ENCODE results near the gene NUDT8. TPM values are rescaled to one million over a fixed set of nuclear protein-coding genes. Genes with fewer than 3 reads are reported as not detected.
"Not testable (repeated sequence)": the region's sequence is repeated elsewhere in the genome, so short reads cannot be mapped to it uniquely, and the experiment has no call there.

Gene NUDT8
- total and polyA plus RNA-seq, 7 donors, result 3.6 to 63.1 (median 10.9) TPM

GRCh38 chr11:67627812-67628624 is 1.7 kb downstream of the NUDT8 start:
- Histone ChIP-seq H3K27me3 (no peaks in the 10 kb centered on the region), H3K9me3 (no peaks in the 10 kb centered on the region), H3K4me1 (peaks cover 0 to 29% (median 19%) of the 10 kb centered on the region in 4 donors), H3K27ac (no peak overlapping the region), H3K4me3 (no peak overlapping the region), H3K36me3 (no peaks in the 10 kb centered on the region)
- intact Hi-C loops (cut with DNase I), result loop anchor here (2.0 kb wide), 1 partner anchor 43 kb away; no protein-coding TSS in a partner anchor
- TF ChIP-seq CTCF (IDR thresholded peaks at IDR 0.05) (no peak), EP300 (IDR thresholded peaks at IDR 0.05) (no peak), POLR2AphosphoS5 (IDR thresholded peaks at IDR 0.05) (no peak), POLR2A (IDR thresholded peaks at IDR 0.05) (no peak)
- DNase-seq, result peak; percentile 68
- 92% methylated on average over 15 of the region's 15 CpGs for WGBS, 2 donors

GRCh38 chr11:67627441-67627811 is 2.3 kb downstream of the NUDT8 start:
- no peaks in the 10 kb centered on the region for H3K9me3 ChIP-seq

GRCh38 chr11:67626970-67627369 is 2.8 kb downstream of the NUDT8 start:
- H3K27ac ChIP-seq, result no peak overlapping the region
- H3K9me3 ChIP-seq, result no peaks in the 10 kb centered on the region
- WGBS, 2 donors, result 93 to 95% methylated on average over 10 of the region's 10 CpGs
- intact Hi-C loops (cut with DNase I), result no loop called here
- no peaks in the 10 kb centered on the region for H3K27me3 ChIP-seq
- H3K4me3 ChIP-seq, result no peak overlapping the region
- no peak for TF ChIP-seq POLR2A (IDR thresholded peaks at IDR 0.05)
- TF ChIP-seq EP300 (IDR thresholded peaks at IDR 0.05), result no peak
- DNase-seq, result no peak
- no peaks in the 10 kb centered on the region for H3K36me3 ChIP-seq
- H3K4me1 ChIP-seq, result peaks cover 0 to 29% (median 19%) of the 10 kb centered on the region in 4 donors

More at GRCh38 chr11:67627441-67627811, 2.3 kb downstream of the NUDT8 start:
- Histone ChIP-seq H3K36me3 (no peaks in the 10 kb centered on the region), H3K4me1 (peaks cover 0 to 29% (median 19%) of the 10 kb centered on the region in 4 donors), H3K27me3 (no peaks in the 10 kb centered on the region), H3K27ac (no peak overlapping the region), H3K4me3 (no peak overlapping the region)
- TF ChIP-seq POLR2A (IDR thresholded peaks at IDR 0.05), result no peak
- no peak for TF ChIP-seq CTCF (IDR thresholded peaks at IDR 0.05)
- TF ChIP-seq EP300 (IDR thresholded peaks at IDR 0.05), result no peak
- TF ChIP-seq POLR2AphosphoS5 (IDR thresholded peaks at IDR 0.05), result no peak
- no peak for DNase-seq
- whole genome bisulfite sequencing, 2 donors, result 93 to 96% methylated on average over 6 of the region's 6 CpGs
- intact Hi-C loops (cut with DNase I), result no loop called here

- peaks cover 0 to 27% (median 19%) of the 10 kb centered on the region in 4 donors for H3K4me1 ChIP-seq
- H3K4me3 ChIP-seq; intact Hi-C loops (cut with DNase I); H3K36me3 ChIP-seq; H3K27ac ChIP-seq; H3K27me3 ChIP-seq; H3K9me3 ChIP-seq; DNase-seq: not testable (repeated sequence)
- WGBS, 2 donors, result 95 to 96% methylated on average over 10 of the region's 10 CpGs
These were observed 3.5 kb downstream of the NUDT8 start for GRCh38 chr11:67626131-67626833.

GRCh38 chr11:67623795-67624194 is 5.9 kb downstream of the NUDT8 start:
- intact Hi-C loops (cut with DNase I); H3K4me3 ChIP-seq; H3K27me3 ChIP-seq; H3K9me3 ChIP-seq; H3K4me1 ChIP-seq; DNase-seq; H3K36me3 ChIP-seq; H3K27ac ChIP-seq: not testable (repeated sequence)
- 89 to 94% methylated on average over 1 of the region's 1 CpG for WGBS, 2 donors

GRCh38 chr11:67622905-67623304 is 6.8 kb downstream of the NUDT8 start:
- H3K27me3 ChIP-seq; intact Hi-C loops (cut with DNase I); H3K4me1 ChIP-seq; H3K4me3 ChIP-seq; H3K36me3 ChIP-seq; DNase-seq; H3K27ac ChIP-seq; H3K9me3 ChIP-seq: not testable (repeated sequence)
- WGBS, 2 donors, result 73 to 86% methylated on average over 7 of the region's 7 CpGs

GRCh38 chr11:67621928-67622327 is 7.8 kb downstream of the NUDT8 start:
- intact Hi-C loops (cut with DNase I); DNase-seq; H3K4me3 ChIP-seq; H3K36me3 ChIP-seq; H3K27me3 ChIP-seq; H3K27ac ChIP-seq; H3K4me1 ChIP-seq; H3K9me3 ChIP-seq: not testable (repeated sequence)
- WGBS, 2 donors, result 80 to 86% methylated on average over 3 of the region's 3 CpGs

- H3K27ac ChIP-seq; H3K4me1 ChIP-seq; H3K4me3 ChIP-seq; DNase-seq; H3K36me3 ChIP-seq; H3K9me3 ChIP-seq; intact Hi-C loops (cut with DNase I): not testable (repeated sequence)
- 86 to 90% methylated on average over 13 of the region's 13 CpGs for WGBS, 2 donors
- peaks cover 0 to 14% (median 11%) of the 10 kb centered on the region in 3 donors for H3K27me3 ChIP-seq
These were observed 9.1 kb downstream of the NUDT8 start for GRCh38 chr11:67620621-67621020.

GRCh38 chr11:67619683-67620618 is 9.8 kb downstream of the NUDT8 start:
- H3K4me1 ChIP-seq; intact Hi-C loops (cut with DNase I); H3K36me3 ChIP-seq; H3K4me3 ChIP-seq; H3K9me3 ChIP-seq; DNase-seq; H3K27ac ChIP-seq: not testable (repeated sequence)
- H3K27me3 ChIP-seq, result peaks cover 0 to 20% (median 17%) of the 10 kb centered on the region in 3 donors
- WGBS, 2 donors, result 81 to 90% methylated on average over 33 of the region's 33 CpGs
